Peyer's patch (tissue), 4 donors: ENCODE data around the gene TTC23. TPM values are rescaled to one million over a fixed set of nuclear protein-coding genes. Genes with fewer than 3 reads are reported as not detected.

Experiments
- DNase-seq, 3 donors: peaks; one replicate each; pipeline ENCODE4 v3.0.0-alpha.2; 2017 to 2019
- H3K27ac ChIP-seq, 4 donors: fragments of 200-600 bp; sonication (generic); one replicate each; pipeline ENCODE4 v1.5.1; 2016 to 2019
- H3K27me3 ChIP-seq, 2 donors: fragments of 200-600 bp; sonication (generic); one replicate each; pipeline ENCODE4 v1.5.1; 2019
- H3K36me3 ChIP-seq, 3 donors: fragments of 200-600 bp; sonication (generic); one replicate each; pipeline ENCODE4 v1.5.1; 2016 to 2019
- H3K4me1 ChIP-seq, 4 donors: fragments of 200-600 bp; sonication (generic); one replicate each; pipeline ENCODE4 v1.5.1; 2016 to 2019
- H3K4me3 ChIP-seq, 4 donors: fragments of 200-600 bp; sonication (generic); 1 replicate in 3 of 4; 2 replicates in 1 of 4; pipeline ENCODE4 v1.5.1; 2016 to 2019; ENCODE audit warnings: mild to moderate bottlenecking in 1 of 4
- H3K9me3 ChIP-seq, 4 donors: fragments of 200-600 bp; sonication (generic); one replicate each; pipeline ENCODE4 v1.5.1; 2016 to 2019; ENCODE audit warnings: mild to moderate bottlenecking in 1 of 4
- CTCF ChIP-seq, 6 experiments: fragments of 450-650 bp in 4 of 6; fragments of 200-600 bp in 2 of 6; sonication (generic) in 1 of 6; IDR thresholded peaks; one replicate each; pipeline ENCODE4 v1.5.1; 2017 to 2019; ENCODE audit warnings: antibody characterized with exemption in 6 of 6, mild to moderate bottlenecking in 3 of 6, moderate library complexity in 1 of 6
- POLR2A ChIP-seq, 2 donors: fragments of 450-650 bp; IDR thresholded peaks; one replicate each; pipeline ENCODE4 v1.5.1; 2017; ENCODE audit warnings: antibody characterized with exemption in 2 of 2, mild to moderate bottlenecking in 2 of 2, moderate library complexity in 2 of 2
- total RNA-seq, 4 donors: library from RNA; depleted of rRNA; stranded (reverse); fragments of >200 nt; gene quantifications; one replicate each; pipeline ENCODE4 v1.1.0, GENCODE V29; 2016

The TTC23 gene
- total RNA-seq, 4 donors from 2014 or later, result 8.2 to 33.0 (median 22.9) TPM

GRCh38 chr15:99253381-99254090 is 4.2 kb upstream of the TTC23 start:
- Histone ChIP-seq H3K9me3 (no peaks in the 10 kb centered on the region), H3K36me3 (no peaks in the 10 kb centered on the region), H3K4me3 (peak overlapping the region in 2 of 4 donors; percentile 10 to 31), H3K27me3 (no peaks in the 10 kb centered on the region), H3K27ac (peak overlapping the region in 1 of 4 donors; percentile 55), H3K4me1 (peaks cover 0 to 32% (median 6%) of the 10 kb centered on the region in 4 donors)
- no peak for DNase-seq
- TF ChIP-seq CTCF (IDR thresholded peaks at IDR 0.05) (peak in 2 of 6 experiments; percentile 8 to 13), POLR2A (IDR thresholded peaks at IDR 0.05) (no peak)

GRCh38 chr15:99252326-99252725 is 2.9 kb upstream of the TTC23 start:
- DNase-seq, result no peak
- H3K36me3 ChIP-seq, result no peaks in the 10 kb centered on the region
- H3K27ac ChIP-seq, result peak overlapping the region in 2 of 4 donors; percentile 64 to 92
- H3K4me3 ChIP-seq, result peak overlapping the region in 3 of 4 donors; percentile 79 to 85 (median 79)
- no peaks in the 10 kb centered on the region for H3K9me3 ChIP-seq
- peaks cover 0 to 40% (median 6%) of the 10 kb centered on the region in 4 donors for H3K4me1 ChIP-seq
- H3K27me3 ChIP-seq, result no peaks in the 10 kb centered on the region
- TF ChIP-seq POLR2A (IDR thresholded peaks at IDR 0.05), result no peak
- TF ChIP-seq CTCF (IDR thresholded peaks at IDR 0.05), result no peak

GRCh38 chr15:99250857-99251841 is 1.8 kb upstream of the TTC23 start, which contains the start of gene LRRC28:
Gene LRRC28 (plus strand): TSS chr15:99251481. CDS start chr15:99255958, 4,477 bp downstream.
- DNase-seq, result peak; percentile 94 to 99 (median 99)
- Histone ChIP-seq H3K27ac (peak within 1 kb of the TSS; percentile 83 to 96 (median 88)), H3K27me3 (no peaks in the 10 kb centered on the region), H3K4me1 (peaks cover 0 to 40% (median 6%) of the 10 kb centered on the region in 4 donors), H3K36me3 (no peaks in the 10 kb centered on the region), H3K4me3 (peak within 1 kb of the TSS; percentile 79 to 85 (median 82)), H3K9me3 (no peaks in the 10 kb centered on the region)
- TF ChIP-seq CTCF (IDR thresholded peaks at IDR 0.05), result no peak
- TF ChIP-seq POLR2A (IDR thresholded peaks at IDR 0.05), result peak; percentile 77 to 84

GRCh38 chr15:99250494-99250856 is 1.1 kb upstream of the TTC23 start:
- peaks cover 0 to 40% (median 6%) of the 10 kb centered on the region in 4 donors for H3K4me1 ChIP-seq
- no peak for DNase-seq

More at GRCh38 chr15:99250494-99250856, 1.1 kb upstream of the TTC23 start:
- Histone ChIP-seq H3K27ac (peak overlapping the region; percentile 83 to 96 (median 88)), H3K9me3 (no peaks in the 10 kb centered on the region), H3K4me3 (peak overlapping the region; percentile 79 to 85 (median 82)), H3K27me3 (no peaks in the 10 kb centered on the region), H3K36me3 (no peaks in the 10 kb centered on the region)
- no peak for TF ChIP-seq POLR2A (IDR thresholded peaks at IDR 0.05)
- no peak for TF ChIP-seq CTCF (IDR thresholded peaks at IDR 0.05)
